Choroid plexus epithelial cell (primary cell): ENCODE data around the gene IL25.

ENCODE experiments used
- DNase-seq: peaks from one replicate; pipeline ENCODE4 v3.0.0-alpha.2; 2010; ENCODE audit warnings: low read depth
- H3K4me3 ChIP-seq: 2 replicates; pipeline ENCODE4 v1.5.1; 2011; ENCODE audit warnings: low read depth, mild to moderate bottlenecking, control low read depth, low read length, moderate library complexity
- CTCF ChIP-seq: conservative IDR thresholded peaks from 2 replicates; pipeline ENCODE4 v1.5.1; 2011; ENCODE audit warnings: low read depth, mild to moderate bottlenecking, control low read depth, inconsistent platforms, low read length, moderate library complexity

The IL25 gene

DNA sequence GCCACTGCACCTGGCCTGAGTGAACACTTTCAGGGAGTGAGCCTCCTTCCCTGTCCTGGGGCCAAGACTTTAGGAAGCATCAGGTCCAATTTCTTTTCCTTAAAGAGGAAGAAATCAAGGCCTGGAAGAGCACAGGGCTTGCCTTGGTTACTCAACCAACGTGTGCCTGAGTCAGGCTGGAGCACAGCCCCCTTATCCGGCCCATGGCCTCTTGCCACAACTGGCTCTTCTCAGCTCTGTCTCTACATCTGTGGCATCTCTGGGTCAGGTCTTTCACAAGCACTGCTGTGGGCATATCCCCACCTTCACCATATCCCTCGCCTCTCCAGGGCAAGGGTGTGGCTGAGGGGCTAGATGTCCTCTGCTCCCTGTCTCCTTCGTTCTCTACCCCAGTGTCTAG, 28.7 kb downstream of the IL25 start:
- TF ChIP-seq CTCF: no peak
- DNase-seq: no peak
- no peak overlapping the region for H3K4me3 ChIP-seq

- peak; percentile 2 for DNase-seq
- TF ChIP-seq CTCF: no peak
- H3K4me3 ChIP-seq: no peak overlapping the region
These were observed 29.9 kb downstream of the IL25 start for GRCh38 chr14:23402296-23403138.

DNA sequence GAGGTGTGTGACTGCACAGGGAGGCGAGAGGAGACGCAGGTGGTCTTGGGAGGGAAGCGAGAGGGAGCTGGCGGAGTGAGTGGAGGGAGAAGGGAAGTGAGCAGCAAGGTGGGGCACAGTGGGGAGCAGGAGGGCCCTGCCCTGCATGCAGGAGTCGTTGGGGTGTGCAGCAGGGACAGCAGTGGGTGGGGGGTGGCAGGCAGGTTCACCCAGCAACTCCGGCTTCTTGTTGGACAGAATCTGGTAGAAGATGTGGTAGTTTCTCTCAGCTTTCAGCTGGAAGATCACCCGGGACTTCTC, 30.5 kb downstream of the IL25 start:
- no peak overlapping the region for H3K4me3 ChIP-seq
- TF ChIP-seq CTCF: no peak
- DNase-seq: no peak

GRCh38 chr14:23403908-23404307, 31.3 kb downstream of the IL25 start:
- no peak for TF ChIP-seq CTCF
- H3K4me3 ChIP-seq: no peak overlapping the region
- DNase-seq: no peak

GRCh38 chr14:23404331-23404900, 31.8 kb downstream of the IL25 start:
- TF ChIP-seq CTCF: no peak
- no peak overlapping the region for H3K4me3 ChIP-seq
- no peak for DNase-seq

GRCh38 chr14:23405096-23405495, 32.5 kb downstream of the IL25 start:
- TF ChIP-seq CTCF: no peak
- H3K4me3 ChIP-seq: no peak overlapping the region
- no peak for DNase-seq

- no peak for DNase-seq
- TF ChIP-seq CTCF: no peak
- H3K4me3 ChIP-seq: no peak overlapping the region
These were observed 33.0 kb downstream of the IL25 start for GRCh38 chr14:23405516-23406025.
